ENCODE data around the gene TEPSIN. TPM values are rescaled to one million over a fixed set of nuclear protein-coding genes. Genes with fewer than 3 reads are reported as not detected.

TEPSIN gene
- total and polyA plus RNA-seq, 11 donors, result 6.8 to 16.0 (median 10.4) TPM

GRCh38 chr17:81240761-81241160, 1.9 kb upstream of the TEPSIN start:
- no peaks in the 10 kb centered on the region for H3K9me3 ChIP-seq
- ATAC-seq, result no peak
- intact Hi-C loops (cut with DNase I), result loop anchor here (1.0 to 10.0 kb wide), 5 partner anchors 98 to 248 kb away; partner anchors contain the start of genes CHMP6 (in 2 of the 10) and BAIAP2 (in 1 of the 10)
- no peaks in the 10 kb centered on the region for H3K27me3 ChIP-seq
- WGBS, 4 donors, result 70 to 75% (median 72%) methylated on average over 8 of the region's 8 CpGs
- peaks cover 5 to 39% (median 25%) of the 10 kb centered on the region in 12 donors for H3K4me1 ChIP-seq
- H3K4me3 ChIP-seq, result no peak overlapping the region
- H3K27ac ChIP-seq, result no peak overlapping the region
- peaks cover 0 to 23% (median 0%) of the 10 kb centered on the region in 9 donors for H3K36me3 ChIP-seq
- DNase-seq, result no peak
- TF ChIP-seq CTCF (IDR thresholded peaks at IDR 0.05), result no peak
- no peak for TF ChIP-seq POLR2A (IDR thresholded peaks at IDR 0.05)

GRCh38 chr17:81239714-81240555, 1.1 kb upstream of the TEPSIN start:
- Histone ChIP-seq H3K27me3 (no peaks in the 10 kb centered on the region), H3K4me1 (peaks cover 5 to 39% (median 25%) of the 10 kb centered on the region in 12 donors), H3K9me3 (no peaks in the 10 kb centered on the region), H3K27ac (peak overlapping the region; percentile 43 to 93 (median 86)), H3K4me3 (peak overlapping the region; percentile 82 to 100 (median 92)), H3K36me3 (peaks cover 0 to 18% (median 0%) of the 10 kb centered on the region in 9 donors)
- no peak for ATAC-seq
- intact Hi-C loops (cut with DNase I), result loop anchor here in 7 of 10 donors (2.0 to 10.0 kb wide), 5 partner anchors 97 to 248 kb away; partner anchors contain the start of genes CHMP6 (in 2 of the 7) and BAIAP2 (in 1 of the 7)
- WGBS, 4 donors, result 19 to 20% (median 19%) methylated on average over 36 to 37 of the region's 37 CpGs
- no peak for TF ChIP-seq CTCF (IDR thresholded peaks at IDR 0.05)
- no peak for TF ChIP-seq POLR2A (IDR thresholded peaks at IDR 0.05)
- no peak for DNase-seq

- no peak for ATAC-seq
- intact Hi-C loops (cut with DNase I), result loop anchor here in 1 of 10 donors (10.0 kb wide), 1 partner anchor 224 kb away; no protein-coding TSS in a partner anchor
- peak overlapping the region in 10 of 12 donors; percentile 43 to 93 (median 80) for H3K27ac ChIP-seq
Observed at GRCh38 chr17:81238490-81238814, 403 bp downstream of the TEPSIN start.

More at GRCh38 chr17:81238490-81238814, 403 bp downstream of the TEPSIN start:
- Histone ChIP-seq H3K4me1 (peaks cover 5 to 39% (median 25%) of the 10 kb centered on the region in 12 donors), H3K9me3 (no peaks in the 10 kb centered on the region), H3K27me3 (no peaks in the 10 kb centered on the region), H3K4me3 (peak overlapping the region; percentile 82 to 100 (median 92)), H3K36me3 (peaks cover 0 to 21% (median 1%) of the 10 kb centered on the region in 9 donors)
- WGBS, 4 donors, result 0 to 1% (median 1%) methylated on average over 18 to 26 of the region's 26 CpGs; no CpG with 5 or more reads in 1 of the 4 donors
- TF ChIP-seq CTCF (IDR thresholded peaks at IDR 0.05) (no peak), POLR2A (IDR thresholded peaks at IDR 0.05) (no peak)
- DNase-seq, result no peak

All from heart left ventricle (tissue), 16 donors.